WTC11 (cell line): ENCODE measurements around the gene MLN.

ENCODE experiments used
- CTCF ChIP-seq: fragments of 200-600 bp; IDR thresholded peaks from 2 replicates; pipeline ENCODE4 v1.8.0; 2022; ENCODE audit warnings: antibody characterized with exemption
- ESRRA ChIP-seq: sonication (generic); formaldehyde crosslinking; IDR thresholded peaks from 2 replicates; pipeline ENCODE4 v1.8.1; 2022; ENCODE audit warnings: mild to moderate bottlenecking, missing genetic modification reagents, borderline replicate concordance
- KAT7 ChIP-seq: sonication (generic); formaldehyde crosslinking; IDR thresholded peaks from 2 replicates; pipeline ENCODE4 v1.8.1; 2023; ENCODE audit warnings: missing genetic modification reagents, mild to moderate bottlenecking, borderline replicate concordance
- NR1H2 ChIP-seq: sonication (generic); formaldehyde crosslinking; IDR thresholded peaks from 2 replicates; pipeline ENCODE4 v1.9.0; 2021; ENCODE audit warnings: mild to moderate bottlenecking, moderate library complexity, missing genetic modification reagents
- SP1 ChIP-seq: sonication (generic); formaldehyde crosslinking; conservative IDR thresholded peaks from 2 replicates; pipeline ENCODE4 v1.8.1; 2022; ENCODE audit warnings: missing genetic modification reagents
- ZNF121 ChIP-seq: sonication (generic); formaldehyde crosslinking; IDR thresholded peaks from 2 replicates; pipeline ENCODE4 v1.8.0; 2023; ENCODE audit warnings: missing genetic modification reagents

GRCh38 chr6:33750244-33750991 lies 53.4 kb downstream of the MLN start:
- TF ChIP-seq ZNF121 (CRISPR knock-in tag) = no peak
- TF ChIP-seq CTCF = no peak
- TF ChIP-seq ESRRA (CRISPR knock-in tag) = no peak
- no peak for TF ChIP-seq KAT7 (CRISPR knock-in tag)
- TF ChIP-seq NR1H2 = no peak
- no peak for TF ChIP-seq SP1 (CRISPR knock-in tag)
